Fibroblast of skin of right quadriceps (primary cell): ENCODE results near the gene C12orf60.

ENCODE experiments used
- DNase-seq: peaks from one replicate; pipeline ENCODE4 v3.0.0-alpha.2; 2013

Gene C12orf60

GRCh38 chr12:14779834-14780233 lies 23.6 kb upstream of the C12orf60 start:
- DNase-seq: no peak

DNA sequence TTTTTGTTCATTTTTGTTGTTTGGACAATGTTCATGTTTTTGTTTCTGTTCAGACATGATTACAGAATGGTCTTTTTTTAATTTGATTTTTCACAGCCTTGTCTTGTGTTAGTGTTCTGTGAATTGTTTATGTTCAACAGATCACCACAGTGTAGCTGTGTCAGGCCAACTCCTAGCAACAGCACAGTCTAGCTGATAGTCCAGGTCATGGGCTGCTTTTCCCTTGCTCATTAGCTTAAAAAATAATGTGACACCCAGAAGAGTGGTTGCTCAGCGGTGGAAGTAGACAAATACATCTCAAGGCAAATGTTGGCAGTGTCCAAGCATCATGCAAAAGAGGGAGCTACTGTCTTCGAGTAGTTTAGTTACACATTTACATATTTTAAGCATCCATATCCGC lies 22.6 kb upstream of the C12orf60 start:
- no peak for DNase-seq

- DNase-seq: no peak
Observed at GRCh38 chr12:14781563-14781962, 21.9 kb upstream of the C12orf60 start.

DNA sequence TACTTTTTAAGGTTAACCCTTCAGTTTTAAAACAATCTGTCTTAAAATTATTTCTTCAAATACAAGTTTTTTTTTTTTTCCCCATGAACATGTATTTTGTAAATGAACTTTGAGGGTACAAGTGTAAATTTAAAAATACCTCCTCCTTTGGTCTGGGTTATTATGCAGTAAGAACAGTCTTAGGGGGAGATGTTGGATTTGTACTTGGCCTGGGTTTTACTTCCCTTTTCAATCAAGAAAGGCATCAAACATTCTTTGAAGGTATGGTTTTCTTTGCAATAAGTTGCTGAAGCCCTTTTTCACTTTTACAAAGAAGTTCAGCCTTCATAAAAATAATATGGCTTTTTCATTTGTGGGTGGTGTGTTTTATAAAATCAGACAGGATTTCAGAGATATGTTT lies 20.7 kb upstream of the C12orf60 start:
- no peak for DNase-seq

GRCh38 chr12:14784471-14784870 lies 19.0 kb upstream of the C12orf60 start:
- no peak for DNase-seq

- no peak for DNase-seq
Observed at GRCh38 chr12:14785568-14785967, 17.9 kb upstream of the C12orf60 start.

DNA sequence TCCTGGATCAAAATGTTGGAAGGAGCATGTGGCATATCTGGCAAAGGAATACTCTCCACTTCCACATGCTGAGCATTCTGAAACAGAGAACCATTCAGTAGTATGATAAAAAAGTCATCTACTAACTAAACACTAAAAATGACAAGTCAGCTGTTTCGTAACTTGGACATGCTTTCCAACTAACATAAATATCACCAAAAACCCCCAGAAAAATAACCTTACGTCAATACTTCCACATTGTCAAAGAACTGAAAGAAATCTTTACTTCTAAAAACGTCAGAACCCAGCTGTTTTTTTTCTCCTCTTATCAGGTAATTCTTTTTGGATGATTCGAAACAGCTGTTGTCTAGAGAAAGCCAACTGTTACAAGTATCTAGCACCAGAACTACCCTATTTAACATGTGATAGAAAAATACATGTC lies 8.4 kb upstream of the C12orf60 start:
- no peak for DNase-seq

GRCh38 chr12:14802247-14802646 lies 1.2 kb upstream of the C12orf60 start:
- DNase-seq: no peak

- no peak for DNase-seq
Observed at GRCh38 chr12:14802721-14803010, 804 bp upstream of the C12orf60 start.

GRCh38 chr12:14803830-14804160 lies 325 bp downstream of the C12orf60 start:
- DNase-seq: no peak

- no peak for DNase-seq
Observed at GRCh38 chr12:14810167-14810952, 6.9 kb downstream of the C12orf60 start.

DNA sequence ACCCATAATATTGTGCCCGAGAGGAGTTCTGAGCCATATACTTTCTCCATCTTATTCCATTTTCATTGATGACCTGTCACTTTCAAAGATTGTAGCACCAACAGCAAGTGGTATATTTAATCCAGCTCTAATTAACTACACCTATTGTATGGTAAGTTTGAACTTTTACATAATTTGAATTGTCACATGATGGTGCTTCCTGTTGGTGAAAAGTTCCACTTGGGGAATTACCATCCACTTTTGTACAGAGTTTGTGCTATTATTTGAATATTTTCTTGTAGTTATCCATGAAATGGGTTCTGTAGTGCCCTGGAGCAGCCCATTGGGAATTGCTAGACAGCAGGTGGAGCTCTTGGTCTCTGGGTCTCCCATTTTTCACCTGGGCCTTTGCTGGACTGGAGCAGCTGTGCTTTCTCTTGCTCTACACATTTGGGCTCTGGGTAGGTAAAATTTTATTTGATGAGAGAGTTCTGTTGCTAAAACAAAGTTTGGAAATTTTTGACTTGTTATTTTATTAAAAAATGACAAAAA lies 7.5 kb downstream of the C12orf60 start:
- peak; percentile 6 for DNase-seq

DNA sequence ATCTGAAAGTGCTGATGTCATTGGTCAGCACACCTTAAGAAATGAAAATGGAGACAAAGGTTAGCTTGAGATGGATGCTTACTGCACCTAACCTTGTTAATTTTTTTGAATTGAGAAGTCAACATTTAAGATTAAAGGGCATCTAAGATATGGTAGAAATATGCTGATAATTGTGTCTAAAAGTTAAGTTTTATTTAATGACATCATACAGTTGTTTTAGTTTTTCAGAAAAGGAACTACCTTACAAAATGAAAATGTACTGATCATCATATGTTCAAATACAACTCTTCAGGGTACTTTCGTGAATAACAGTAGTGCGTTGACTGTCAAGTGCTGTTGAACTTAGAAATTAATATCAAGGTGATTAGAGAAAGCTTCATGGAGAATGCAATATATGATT lies 8.0 kb downstream of the C12orf60 start:
- DNase-seq: no peak

GRCh38 chr12:14814014-14814413 lies 10.5 kb downstream of the C12orf60 start, which contains the start of gene SMCO3:
SMCO3 (minus strand) TSS chr12:14814182; CDS start chr12:14806680, 7,502 bp downstream.
- no peak for DNase-seq

- no peak for DNase-seq
Observed at GRCh38 chr12:14824012-14824634, 20.7 kb downstream of the C12orf60 start.

DNA sequence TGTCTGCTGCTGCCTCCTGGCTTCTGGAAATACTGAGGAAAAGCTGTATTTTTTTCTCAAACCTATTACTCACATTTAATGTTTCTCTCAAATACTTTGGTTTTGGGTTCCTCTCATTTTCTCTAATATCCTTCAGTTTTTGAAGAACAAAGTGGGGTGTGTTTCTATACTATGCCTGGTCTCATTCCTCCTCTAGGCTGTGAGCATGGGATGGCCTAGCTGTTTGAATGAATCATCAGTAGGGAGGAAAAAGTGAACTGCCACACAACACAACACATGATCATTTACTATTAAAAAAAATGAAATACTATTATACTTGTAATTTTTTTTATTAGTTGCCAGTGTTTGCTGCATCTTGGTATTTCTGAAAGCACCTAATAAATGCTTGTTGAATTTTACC lies 21.8 kb downstream of the C12orf60 start:
- no peak for DNase-seq

GRCh38 chr12:14826491-14826890 lies 23.0 kb downstream of the C12orf60 start:
- DNase-seq: no peak

DNA sequence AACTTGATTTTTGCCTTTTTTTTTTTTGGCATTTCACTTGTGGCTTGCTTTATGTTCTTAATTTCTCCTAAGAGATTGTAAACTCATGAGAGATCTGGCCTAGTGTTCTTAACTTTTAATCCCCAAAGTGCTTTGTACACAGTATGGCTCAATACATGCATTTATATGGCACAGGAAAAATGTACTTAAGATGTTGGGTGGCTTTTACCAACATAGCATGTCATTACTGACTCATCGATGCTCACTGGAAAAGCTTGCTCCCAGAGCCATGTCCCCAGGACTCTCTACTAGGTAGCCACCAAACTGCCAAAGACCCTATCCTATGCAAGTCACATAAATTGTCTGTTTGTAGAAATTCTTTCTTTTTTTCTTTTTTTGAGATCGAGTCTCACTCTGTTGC lies 23.6 kb downstream of the C12orf60 start:
- no peak for DNase-seq

- DNase-seq: no peak
Observed at GRCh38 chr12:14828892-14829291, 25.4 kb downstream of the C12orf60 start.

DNA sequence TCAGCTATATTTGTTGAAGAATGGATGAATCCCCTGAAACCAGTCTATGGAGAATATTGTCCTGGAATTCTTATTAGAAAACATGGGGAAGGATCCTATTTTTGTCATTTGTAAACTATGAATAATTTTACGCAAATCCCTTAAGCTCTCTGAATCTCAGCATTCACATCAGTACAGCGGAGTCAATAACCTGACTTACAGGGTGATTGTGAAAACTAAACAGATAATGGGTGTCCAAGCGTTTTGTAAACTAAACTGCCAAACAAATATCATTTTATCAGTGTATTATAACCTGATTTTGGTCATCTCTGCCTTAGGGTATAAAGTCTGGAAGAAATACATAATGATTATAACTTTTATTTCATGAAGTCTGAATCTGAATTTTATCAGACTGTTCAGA lies 29.9 kb downstream of the C12orf60 start:
- DNase-seq: no peak

- DNase-seq: peak; percentile 17
Observed at GRCh38 chr12:14833952-14834351, 30.5 kb downstream of the C12orf60 start.

- peak; percentile 31 for DNase-seq
Observed at GRCh38 chr12:14834509-14834908, 31.0 kb downstream of the C12orf60 start.

GRCh38 chr12:14836336-14837210 lies 33.1 kb downstream of the C12orf60 start:
- DNase-seq: peak; percentile 83

GRCh38 chr12:14839262-14839661 lies 35.8 kb downstream of the C12orf60 start:
- no peak for DNase-seq
